HK-2 (cell line): Measurements from ENCODE around the gene CAVIN1.
"Not testable (repeated sequence)": the region's sequence is repeated elsewhere in the genome, so short reads cannot be mapped to it uniquely, and the experiment has no call there.

ENCODE experiments used
- DNase-seq: peaks from one replicate; pipeline ENCODE4 v3.0.0-alpha.2; 2018; ENCODE audit not compliant: unreplicated experiment

Gene CAVIN1, protein sequence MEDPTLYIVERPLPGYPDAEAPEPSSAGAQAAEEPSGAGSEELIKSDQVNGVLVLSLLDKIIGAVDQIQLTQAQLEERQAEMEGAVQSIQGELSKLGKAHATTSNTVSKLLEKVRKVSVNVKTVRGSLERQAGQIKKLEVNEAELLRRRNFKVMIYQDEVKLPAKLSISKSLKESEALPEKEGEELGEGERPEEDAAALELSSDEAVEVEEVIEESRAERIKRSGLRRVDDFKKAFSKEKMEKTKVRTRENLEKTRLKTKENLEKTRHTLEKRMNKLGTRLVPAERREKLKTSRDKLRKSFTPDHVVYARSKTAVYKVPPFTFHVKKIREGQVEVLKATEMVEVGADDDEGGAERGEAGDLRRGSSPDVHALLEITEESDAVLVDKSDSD

DNA sequence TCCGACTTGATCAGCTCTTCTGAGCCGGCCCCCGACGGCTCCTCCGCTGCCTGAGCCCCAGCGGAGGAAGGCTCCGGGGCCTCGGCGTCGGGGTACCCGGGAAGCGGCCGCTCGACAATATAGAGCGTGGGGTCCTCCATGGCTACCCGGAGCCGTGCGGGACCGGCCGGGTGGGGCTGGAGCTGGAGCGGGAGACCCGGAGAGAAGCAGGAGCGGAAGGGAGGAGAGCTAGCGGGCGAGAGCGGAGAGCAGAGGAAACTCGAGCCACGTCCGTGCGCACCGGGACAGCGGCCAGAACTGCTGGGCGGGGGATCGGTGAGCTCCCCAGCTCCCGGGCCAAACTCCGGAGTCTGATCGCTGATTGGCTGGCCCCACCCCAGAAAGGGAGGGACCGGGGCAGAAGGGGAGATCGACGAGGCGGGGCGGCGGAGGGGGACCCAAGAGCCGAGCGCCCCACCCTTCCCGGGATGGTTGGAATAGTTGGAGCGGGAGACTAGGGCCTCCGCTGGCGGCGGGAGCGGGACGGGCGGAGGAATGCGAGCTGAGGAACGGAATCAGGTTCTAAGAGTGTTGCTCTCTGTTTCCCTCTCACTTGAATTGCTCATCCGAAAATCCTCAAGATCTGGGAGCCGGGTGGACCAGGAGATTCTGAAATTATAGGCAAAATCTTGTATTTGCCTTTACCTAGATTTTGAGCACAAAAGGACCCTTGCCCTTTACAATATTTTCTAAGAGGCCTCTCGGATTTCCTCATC lies at the start of gene CAVIN1:
TSS of gene CAVIN1 (minus strand) at position 299 of the 755 bp plus-strand sequence. CDS start at position 140, 159 bp downstream.
- peak; percentile 96 for DNase-seq

DNA sequence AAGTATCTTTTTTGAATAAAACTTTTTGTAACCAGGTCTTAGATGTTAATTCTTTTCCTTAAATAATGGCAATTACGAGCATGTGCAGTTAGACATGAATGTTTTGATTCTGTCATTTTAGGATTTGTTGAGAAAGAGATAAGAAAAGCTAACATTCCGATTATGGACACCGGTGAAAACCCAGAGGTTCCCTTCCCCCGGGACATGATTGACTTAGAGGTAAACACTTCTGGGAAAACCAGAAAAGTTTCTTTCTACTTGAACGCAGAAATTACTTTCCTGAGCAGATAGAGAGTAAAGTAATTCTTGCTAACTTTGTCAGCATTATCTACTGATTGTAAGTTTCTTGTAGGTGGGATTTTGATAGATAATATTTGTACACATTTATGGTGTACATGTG lies 44.8 kb upstream of the CAVIN1 start:
- no peak for DNase-seq

DNA sequence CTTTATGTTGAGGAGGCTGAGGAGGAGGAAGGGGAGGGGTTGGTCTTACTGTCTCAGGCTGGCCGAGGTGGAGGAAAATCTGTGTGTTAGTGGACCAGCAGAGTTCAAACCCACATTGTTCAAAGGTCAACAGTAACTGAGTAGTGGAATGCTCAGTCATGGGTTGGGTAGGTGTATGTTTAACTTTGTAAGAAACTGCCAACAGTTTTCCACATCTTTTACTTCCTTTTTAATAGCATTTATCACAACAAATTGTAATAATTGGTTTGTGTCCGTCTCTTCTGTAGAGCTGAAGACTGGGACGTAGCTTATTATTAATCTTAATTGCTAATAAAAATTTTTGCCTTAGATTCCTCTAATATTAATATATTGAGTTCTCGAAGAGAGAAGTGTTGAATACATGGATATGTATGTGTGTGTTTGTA lies 40.9 kb upstream of the CAVIN1 start:
- peak; percentile 12 for DNase-seq

DNA sequence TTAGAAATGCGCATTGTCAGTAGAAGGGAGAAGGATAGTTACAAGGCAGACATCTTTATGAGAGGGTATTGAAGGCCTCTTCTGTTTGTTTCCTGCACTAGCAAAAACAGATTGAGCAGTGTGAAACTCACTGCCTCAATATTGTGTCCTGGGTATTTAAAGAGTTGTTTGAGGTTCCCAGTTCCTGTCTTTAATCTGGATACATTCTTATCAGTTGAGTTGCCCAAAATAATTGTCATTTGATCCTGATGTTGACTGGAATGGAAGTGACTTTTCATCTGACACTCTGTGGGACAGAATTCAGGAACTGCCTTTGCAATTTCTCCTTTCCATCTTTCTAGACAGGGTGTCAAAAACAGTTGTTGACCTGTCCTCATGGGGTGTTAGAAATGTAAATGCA lies 37.3 kb upstream of the CAVIN1 start:
- DNase-seq, result no peak

DNA sequence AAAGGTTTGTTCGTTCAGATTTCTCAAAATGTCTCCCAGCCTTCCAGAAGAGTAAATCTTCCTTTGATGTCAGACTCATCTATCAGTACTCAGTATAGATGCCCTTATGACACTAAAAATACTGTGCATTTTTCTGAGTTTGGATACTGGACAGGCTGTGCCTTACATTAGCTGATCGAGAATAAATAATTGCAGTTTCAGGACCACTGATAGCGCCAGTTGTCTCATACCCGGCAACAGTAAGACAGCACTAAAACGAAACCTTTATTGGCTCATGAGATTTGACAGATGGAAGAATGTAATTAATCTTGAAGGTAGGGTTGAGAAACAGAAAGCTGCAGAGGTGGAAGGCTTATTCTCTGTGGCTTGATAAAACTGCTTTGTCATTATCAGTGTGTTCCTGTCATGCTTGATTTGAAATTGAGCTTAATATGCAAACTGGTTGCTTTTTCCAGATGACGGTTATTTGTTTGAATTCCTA lies 36.8 kb upstream of the CAVIN1 start:
- no peak for DNase-seq

DNA sequence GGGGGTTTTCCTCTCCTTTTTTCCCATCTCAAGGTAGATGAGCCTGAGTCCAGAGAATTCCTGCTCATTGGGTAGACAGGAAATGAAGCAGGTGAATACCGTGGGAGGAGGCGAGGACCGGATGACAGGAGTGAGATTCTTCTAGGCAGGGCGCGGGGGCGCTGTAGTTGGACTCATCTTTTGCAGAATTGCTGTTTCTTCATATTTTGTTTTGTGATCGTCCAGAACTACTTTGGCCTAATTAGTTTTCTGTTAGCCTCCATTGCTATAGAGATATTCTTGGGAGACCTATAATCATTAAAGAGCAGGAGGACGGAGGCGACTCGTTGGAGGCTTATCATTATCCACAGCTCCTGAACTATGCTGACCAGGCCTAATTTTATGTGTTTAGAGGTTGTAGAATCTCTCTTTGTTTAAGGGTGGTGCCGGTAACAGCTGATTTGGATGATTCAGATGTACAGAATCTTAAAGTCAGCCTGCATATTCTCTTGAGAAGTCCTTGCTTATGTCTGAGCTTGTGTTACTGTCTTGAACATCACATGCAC lies 36.3 kb upstream of the CAVIN1 start:
- DNase-seq, result peak; percentile 47

DNA sequence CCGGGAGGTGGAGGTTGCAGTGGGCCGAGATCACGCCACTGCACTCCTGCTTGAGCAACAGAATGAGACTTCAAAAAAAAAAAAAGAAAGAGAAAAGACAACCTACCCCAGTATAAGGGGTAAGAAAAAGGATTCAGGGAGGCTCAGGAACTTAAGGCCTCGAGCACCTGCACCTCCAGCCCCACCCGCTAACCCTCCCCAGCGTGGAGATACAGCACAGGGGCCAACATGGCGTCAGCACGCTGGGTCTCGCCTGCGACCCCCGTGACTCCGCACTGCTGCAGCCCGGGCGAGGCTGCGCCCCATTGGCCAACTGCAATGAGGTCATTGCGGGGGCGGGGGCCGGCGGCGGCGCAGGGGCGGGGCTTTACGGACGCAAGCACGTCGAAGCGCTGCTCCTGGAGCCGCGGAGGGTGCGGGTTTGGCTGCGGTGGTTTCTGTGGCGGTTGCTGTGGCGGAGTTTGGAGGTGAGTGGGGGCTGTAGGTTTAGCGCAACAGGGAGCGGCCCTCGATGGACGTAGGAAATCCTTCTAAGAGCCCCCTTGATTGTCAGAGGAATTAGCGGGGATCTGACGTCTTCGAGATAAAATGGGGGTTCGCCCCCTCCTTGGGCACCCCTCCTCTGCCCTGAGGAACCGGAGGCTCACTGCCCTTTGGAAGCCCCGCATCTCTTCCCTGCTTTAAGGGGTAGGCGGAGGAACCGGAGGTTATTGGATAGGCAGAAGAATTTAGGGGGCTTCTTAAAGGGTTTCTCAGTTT lies 35.6 kb upstream of the CAVIN1 start, which contains the start of gene ATP6V0A1:
TSS of gene ATP6V0A1 (plus strand) at position 382 of the 759 bp plus-strand sequence. CDS start 2,017 bp downstream, outside the sequence.
- peak; percentile 90 for DNase-seq

DNA sequence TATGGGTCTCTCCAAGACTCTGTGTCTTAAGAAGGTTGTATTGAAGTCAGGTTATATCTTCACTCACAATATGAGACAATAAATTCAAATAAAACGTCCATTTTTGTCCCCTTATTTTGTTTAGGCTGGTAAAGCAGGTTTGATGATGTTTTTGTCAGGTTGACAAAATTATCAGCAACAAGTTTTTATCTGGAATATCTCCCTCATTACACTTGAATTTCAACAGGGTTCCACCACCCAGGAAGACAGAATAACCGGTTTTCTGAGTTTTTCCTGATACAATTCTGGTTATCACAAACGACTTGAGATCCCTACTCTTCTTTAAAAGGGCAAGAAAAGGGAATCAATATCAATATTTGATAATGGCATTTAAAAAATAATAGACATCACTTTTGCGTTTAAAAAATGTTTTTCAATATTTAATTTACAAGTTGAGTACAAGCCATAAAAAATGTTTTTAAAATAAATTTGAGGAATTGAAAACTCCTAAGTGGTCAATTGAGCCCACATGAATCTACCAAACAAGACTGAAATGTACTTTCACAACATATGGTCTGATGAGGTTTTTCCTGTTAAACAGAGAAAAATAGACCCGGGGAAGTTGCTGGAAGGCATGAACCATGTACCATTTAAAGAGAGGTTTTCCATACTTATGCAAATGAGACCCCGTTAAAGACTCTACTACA lies 34.2 kb upstream of the CAVIN1 start:
- no peak for DNase-seq

DNA sequence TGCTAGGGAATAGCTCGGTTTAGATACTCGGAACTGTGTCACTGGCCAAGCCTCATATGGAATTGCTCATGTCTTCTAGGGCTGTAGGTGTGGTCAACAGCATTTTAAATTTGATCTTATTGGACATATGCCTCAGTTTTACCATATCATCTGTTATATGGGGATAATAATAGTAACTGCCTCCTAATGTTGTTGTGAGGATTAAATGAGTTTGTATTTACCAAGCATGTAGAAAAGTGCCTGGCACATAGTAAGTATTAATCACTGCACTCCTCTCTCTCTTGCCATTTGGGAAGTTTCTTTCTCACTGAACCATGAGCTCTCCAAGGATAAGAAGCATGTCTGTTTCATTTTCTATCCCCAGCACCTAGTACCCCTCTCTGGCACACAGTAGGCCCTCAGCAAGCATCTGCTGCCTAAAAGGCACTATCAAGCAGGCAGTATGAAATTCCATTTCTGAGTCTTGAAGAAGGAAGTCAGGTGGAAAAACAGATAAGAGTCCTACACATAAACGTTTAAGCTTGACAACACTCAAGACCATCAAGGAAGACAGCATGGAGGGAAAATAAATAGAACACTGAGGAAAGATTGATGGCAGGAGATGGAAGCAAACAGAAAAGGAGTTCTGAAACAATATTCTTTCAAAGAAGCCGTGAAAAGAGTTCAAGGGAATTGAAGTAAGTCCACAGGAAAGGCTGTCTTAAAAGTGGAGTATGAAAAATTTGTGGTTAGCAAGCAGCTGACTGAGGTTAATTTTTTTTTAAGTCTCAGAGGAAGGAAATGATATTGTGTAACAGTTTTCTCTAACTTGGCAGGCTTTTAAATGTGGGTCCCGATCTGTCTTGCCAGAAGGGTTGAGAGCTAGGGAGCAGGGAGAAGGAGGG lies 33.4 kb upstream of the CAVIN1 start:
- DNase-seq, result peak; percentile 5

DNA sequence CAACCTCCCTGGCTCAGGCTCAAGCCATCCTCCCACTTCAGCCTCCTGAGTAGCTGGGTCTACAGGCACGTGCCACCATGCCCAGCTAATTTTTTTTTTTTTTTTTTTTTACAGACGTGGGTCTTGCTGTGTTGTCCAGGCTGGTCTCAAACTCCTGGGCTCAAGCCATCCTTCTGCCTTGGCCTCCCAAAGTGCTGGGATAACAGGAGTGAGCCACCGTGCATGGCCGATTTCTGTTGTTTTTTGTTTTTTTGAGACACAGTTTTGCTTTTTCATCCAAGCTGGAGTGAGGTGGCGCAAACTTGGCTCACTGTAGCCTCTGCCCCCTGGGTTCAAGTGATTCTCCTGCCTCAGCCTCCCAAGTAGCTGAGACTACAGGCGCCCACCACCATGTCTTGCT lies 31.9 kb upstream of the CAVIN1 start:
- not testable (repeated sequence) for DNase-seq

DNA sequence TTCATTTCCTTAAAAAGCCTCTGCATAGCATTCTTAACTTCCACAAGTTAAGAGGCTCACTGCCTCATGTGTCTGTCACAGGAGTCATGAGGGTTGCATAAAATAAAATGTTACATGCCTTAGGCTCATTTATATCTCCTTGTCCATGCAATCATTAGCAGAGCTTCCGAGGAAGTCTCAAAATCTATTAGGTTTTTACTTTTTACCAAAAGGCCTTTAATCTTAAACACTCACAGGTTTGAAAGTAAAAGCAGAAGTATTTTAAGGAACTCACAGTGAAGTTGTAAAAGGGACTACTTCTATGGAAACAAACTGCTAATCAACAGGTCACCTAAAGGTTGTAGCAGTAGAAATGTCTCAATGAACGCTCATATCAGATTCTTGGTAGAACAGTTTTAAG lies 30.4 kb upstream of the CAVIN1 start:
- DNase-seq, result no peak

DNA sequence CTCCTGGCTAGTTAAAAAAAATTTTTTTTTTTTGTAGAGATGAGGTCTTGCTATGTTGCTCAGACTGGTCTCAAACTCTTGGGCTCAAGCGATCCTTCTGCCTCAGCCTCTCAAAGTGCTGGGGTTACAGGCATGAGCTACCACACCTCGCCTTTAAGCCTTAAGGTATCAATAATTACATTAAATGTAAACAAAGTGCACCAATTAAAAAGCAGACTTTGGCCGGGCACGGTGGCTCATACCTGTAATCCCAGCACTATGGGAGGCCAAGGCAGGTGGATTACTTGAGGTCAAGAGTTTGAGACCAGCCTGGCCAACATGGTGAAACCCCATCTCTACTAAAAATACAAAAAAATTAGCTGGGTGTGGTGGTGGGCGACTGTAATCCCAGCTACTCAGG lies 28.2 kb upstream of the CAVIN1 start:
- not testable (repeated sequence) for DNase-seq

DNA sequence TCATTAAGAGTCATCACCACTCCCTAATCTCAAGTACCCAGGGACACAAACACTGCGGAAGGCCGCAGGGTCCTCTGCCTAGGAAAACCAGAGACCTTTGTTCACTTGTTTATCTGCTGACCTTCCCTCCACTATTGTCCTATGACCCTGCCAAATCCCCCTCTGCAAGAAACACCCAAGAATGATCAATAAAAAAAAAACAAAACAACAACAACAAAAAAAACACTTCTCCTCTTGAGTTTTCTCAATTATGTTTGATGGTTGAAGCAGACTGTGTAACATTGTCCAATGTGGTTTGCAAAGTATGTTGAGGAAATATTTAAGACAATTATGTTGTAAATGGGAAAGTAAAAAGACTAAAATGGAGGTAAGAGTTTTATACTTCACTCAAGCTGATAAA lies 26.8 kb upstream of the CAVIN1 start:
- not testable (repeated sequence) for DNase-seq

DNA sequence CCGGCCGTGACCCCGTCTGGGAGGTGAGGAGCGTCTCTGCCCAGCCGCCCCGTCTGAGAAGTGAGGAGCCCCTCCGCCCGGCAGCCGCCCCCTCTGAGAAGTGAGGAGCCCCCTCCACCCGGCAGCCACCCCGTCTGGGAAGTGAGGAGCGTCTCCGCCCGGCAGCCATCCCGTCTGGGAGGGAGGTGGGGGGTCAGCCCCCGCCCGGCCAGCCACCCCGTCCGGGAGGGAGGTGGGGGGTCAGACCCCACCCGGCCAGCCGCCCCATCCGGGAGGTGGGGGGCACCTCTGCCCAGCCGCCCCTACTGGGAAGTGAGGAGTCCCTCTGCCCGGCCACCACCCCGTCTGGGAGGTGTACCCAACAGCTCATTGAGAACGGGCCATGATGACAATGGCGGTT lies 26.1 kb upstream of the CAVIN1 start:
- not testable (repeated sequence) for DNase-seq

DNA sequence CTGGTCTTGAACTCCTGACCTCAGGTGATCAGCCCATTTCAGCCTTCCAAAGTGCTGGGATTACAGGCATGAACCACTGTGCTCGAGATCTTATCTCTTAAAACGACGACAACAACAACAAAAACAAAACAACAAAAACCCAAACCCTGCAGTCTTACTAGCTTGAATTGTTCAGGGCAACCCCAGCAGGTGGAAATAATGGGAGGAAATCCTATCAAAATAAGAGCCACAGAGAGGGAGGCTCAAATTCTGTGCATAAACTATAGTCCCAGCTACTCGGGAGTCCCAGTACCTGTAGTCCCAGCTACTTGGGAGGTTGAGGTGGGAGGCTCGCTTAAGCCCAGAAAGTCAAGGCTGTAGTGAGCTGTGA lies 19.1 kb upstream of the CAVIN1 start:
- no peak for DNase-seq

DNA sequence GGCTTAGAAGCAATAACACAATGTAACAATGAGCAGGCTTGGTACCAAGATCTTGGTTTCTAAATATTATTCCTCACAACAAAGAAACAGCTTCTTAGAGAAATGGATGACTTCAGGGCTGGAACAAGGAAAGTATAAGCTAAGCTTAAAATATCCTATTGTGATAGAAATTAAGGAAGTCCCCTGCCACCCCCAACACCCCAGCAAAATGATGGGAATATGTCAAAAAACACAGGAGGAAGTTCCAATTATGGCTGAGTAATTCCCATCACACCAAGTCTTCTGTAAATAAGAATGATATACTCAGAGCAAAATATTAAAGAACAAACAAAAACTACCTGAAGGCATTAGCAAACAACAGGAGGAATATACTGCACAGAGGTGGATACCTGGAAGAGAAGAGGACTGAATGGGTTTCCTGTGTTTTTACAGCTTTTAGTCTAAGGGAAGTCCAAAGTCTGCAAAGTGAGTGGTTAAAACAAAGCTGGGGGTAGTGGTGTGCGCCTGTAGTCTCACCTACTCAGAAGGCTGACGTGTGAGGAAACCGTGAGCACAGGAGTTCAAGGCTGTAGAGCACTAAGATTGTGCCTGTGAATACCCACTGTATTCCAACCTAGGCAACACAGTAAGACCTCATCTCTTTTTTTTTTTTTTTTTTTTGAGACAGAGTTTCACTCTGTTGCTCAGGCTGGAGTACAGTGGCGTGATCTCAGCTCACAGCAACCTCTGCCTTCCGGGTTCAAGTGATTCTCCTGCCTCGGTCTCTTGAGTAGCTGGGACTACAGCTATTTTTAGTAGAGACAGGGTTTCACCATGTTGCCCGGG lies 18.5 kb upstream of the CAVIN1 start:
- no peak for DNase-seq

DNA sequence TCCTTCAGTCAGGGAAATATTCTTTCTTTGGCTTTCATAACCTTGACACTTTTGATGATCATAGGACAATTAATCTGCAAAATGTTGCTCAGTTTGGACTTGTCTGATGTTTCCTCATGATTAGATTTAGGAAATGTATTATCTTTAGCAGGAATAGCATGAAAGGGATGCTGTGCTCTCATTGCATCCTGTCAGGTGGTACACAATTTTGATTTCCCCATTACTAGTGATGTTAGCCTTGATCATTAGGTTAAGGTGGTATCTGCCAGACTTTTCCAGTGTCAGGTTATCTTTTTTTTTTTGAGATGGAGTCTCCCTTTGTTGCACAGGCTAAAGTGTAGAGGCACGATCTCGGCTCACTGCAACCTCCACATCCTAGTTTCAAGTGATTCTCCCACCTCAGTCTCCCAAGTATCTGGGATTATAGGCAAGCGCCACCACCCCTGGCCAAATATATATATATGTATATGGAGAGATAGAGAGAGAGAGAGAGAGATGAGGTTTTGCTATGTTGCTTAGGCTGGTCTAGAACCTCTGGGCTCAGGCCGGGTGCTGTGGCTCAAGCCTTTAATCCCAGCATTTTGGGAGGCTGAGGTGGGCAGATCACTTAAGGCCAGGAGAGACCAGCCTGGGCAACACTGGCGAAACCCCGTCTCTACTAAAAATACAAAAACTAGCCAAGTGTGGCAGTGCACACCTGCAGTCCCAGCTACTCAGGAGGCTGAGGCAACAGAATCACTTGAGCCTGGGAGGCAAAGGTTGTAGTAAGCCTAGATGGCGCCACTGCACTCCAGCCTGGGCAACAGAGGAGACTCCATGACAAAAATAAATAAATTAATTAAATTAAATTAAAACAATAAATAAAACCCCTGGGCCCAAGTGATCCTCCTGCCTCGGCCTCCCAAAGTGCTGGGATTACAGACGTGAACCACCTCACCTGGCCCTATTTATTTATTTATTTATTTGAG lies 15.8 kb upstream of the CAVIN1 start:
- no peak for DNase-seq

DNA sequence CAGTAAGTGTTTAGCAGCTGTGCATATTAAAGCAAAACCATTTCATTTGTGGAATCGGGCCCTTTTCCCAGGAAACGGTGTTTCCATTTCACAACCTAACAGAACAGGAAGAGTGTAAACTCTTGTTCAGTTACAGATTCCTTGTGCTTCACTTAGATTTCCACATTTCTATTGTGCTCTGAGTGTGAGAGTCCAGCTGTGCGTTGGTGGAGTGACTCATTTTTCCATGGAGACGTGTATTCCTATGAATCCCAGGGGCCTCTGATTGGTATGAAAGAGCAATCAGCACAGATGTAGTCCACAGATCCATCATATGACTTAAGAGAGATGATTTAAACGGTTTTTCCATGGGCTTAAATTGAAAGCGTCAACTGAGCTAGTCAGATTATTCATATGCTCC lies 13.3 kb upstream of the CAVIN1 start:
- DNase-seq, result no peak
